Astrocyte (in vitro differentiated cells and primary cell): Measurements from ENCODE around the gene OXLD1. TPM values are rescaled to one million over a fixed set of nuclear protein-coding genes. Genes with fewer than 3 reads are reported as not detected.

Experiments
- DNase-seq: peaks from one replicate; pipeline ENCODE4 v3.0.0-alpha.2; 2010; ENCODE audit warnings: low read depth
- FAIRE-seq: peaks from 2 replicates; lab custom pipeline; 2011; peaks lifted over from hg19 to GRCh38; lab: Jason Lieb, UNC
- H2AFZ ChIP-seq: 2 replicates; pipeline ENCODE4 v1.6.0; 2012; ENCODE audit warnings: low read depth, low read length, inconsistent platforms
- H3K27ac ChIP-seq: 2 replicates; pipeline ENCODE4 v1.5.1; 2011; ENCODE audit warnings: low read depth, low read length, inconsistent platforms
- H3K27me3 ChIP-seq: 2 replicates; pipeline ENCODE4 v1.6.0; 2011; ENCODE audit warnings: low read length, inconsistent platforms; ENCODE audit not compliant: insufficient read depth
- H3K36me3 ChIP-seq: 2 replicates; pipeline ENCODE4 v1.5.1; 2011; ENCODE audit warnings: low read length, inconsistent platforms; ENCODE audit not compliant: insufficient read depth
- H3K4me1 ChIP-seq: 2 replicates; pipeline ENCODE4 v1.5.1; 2011; ENCODE audit warnings: low read length, inconsistent platforms; ENCODE audit not compliant: insufficient read depth
- H3K4me2 ChIP-seq: 2 replicates; pipeline ENCODE4 v1.6.0; 2012; ENCODE audit warnings: low read length, inconsistent platforms
- H3K4me3 ChIP-seq: 2 replicates; pipeline ENCODE4 v1.5.1; 2011; ENCODE audit warnings: low read depth, mild to moderate bottlenecking, low read length, inconsistent platforms; ENCODE audit not compliant: insufficient read depth
- H3K79me2 ChIP-seq: 2 replicates; pipeline ENCODE4 v1.6.0; 2012; ENCODE audit warnings: mild to moderate bottlenecking, low read length, inconsistent platforms; ENCODE audit not compliant: insufficient read depth
- H3K9ac ChIP-seq: 2 replicates; pipeline ENCODE4 v1.6.0; 2012; ENCODE audit warnings: mild to moderate bottlenecking, low read length, inconsistent platforms
- H3K9me3 ChIP-seq: 2 replicates; pipeline ENCODE4 v1.5.1; 2012; ENCODE audit warnings: low read depth, mild to moderate bottlenecking, low read length, inconsistent platforms; ENCODE audit not compliant: insufficient read depth
- H4K20me1 ChIP-seq: 2 replicates; pipeline ENCODE4 v1.6.0; 2012; ENCODE audit warnings: low read length, inconsistent platforms; ENCODE audit not compliant: insufficient read depth
- H3K27ac Mint-ChIP-seq: one replicate; pipeline ENCODE4 v1.8.0; 2021; ENCODE audit warnings: mild to moderate bottlenecking, mixed read lengths; ENCODE audit not compliant: unreplicated experiment
- H3K27me3 Mint-ChIP-seq: one replicate; pipeline ENCODE4 v1.8.0; 2021; ENCODE audit warnings: low read depth, mixed read lengths; ENCODE audit not compliant: unreplicated experiment
- H3K36me3 Mint-ChIP-seq: one replicate; pipeline ENCODE4 v1.8.0; 2021; ENCODE audit warnings: low read depth, mixed read lengths; ENCODE audit not compliant: unreplicated experiment
- H3K4me1 Mint-ChIP-seq: one replicate; pipeline ENCODE4 v1.8.0; 2021; ENCODE audit warnings: low read depth, mixed read lengths; ENCODE audit not compliant: unreplicated experiment
- H3K4me3 Mint-ChIP-seq: one replicate; pipeline ENCODE4 v1.8.0; 2021; ENCODE audit warnings: mild to moderate bottlenecking, moderate library complexity, mixed read lengths; ENCODE audit not compliant: unreplicated experiment
- H3K9me3 Mint-ChIP-seq: one replicate; pipeline ENCODE4 v1.8.0; 2021; ENCODE audit warnings: mild to moderate bottlenecking, mixed read lengths; ENCODE audit not compliant: unreplicated experiment
- EZH2 ChIP-seq: IDR thresholded peaks from 2 replicates; pipeline ENCODE4 v1.6.1; 2012; ENCODE audit warnings: mild to moderate bottlenecking, low read length, inconsistent platforms; ENCODE audit not compliant: insufficient read depth
- total RNA-seq: library from RNA; stranded (reverse); gene quantifications from 2 replicates; pipeline ENCODE4 v1.2.1, GENCODE V29; 2021
- TF ChIP-seq, protein P1 (sequence below): IDR thresholded peaks from 2 replicates; pipeline ENCODE4 v1.5.1; 2011; ENCODE audit warnings: low read depth, mild to moderate bottlenecking, inconsistent platforms, low read length, moderate library complexity; ENCODE audit not compliant: insufficient read depth

Gene OXLD1
- total RNA-seq, 1 donor from 2014 or later, result 22.0 TPM

DNA sequence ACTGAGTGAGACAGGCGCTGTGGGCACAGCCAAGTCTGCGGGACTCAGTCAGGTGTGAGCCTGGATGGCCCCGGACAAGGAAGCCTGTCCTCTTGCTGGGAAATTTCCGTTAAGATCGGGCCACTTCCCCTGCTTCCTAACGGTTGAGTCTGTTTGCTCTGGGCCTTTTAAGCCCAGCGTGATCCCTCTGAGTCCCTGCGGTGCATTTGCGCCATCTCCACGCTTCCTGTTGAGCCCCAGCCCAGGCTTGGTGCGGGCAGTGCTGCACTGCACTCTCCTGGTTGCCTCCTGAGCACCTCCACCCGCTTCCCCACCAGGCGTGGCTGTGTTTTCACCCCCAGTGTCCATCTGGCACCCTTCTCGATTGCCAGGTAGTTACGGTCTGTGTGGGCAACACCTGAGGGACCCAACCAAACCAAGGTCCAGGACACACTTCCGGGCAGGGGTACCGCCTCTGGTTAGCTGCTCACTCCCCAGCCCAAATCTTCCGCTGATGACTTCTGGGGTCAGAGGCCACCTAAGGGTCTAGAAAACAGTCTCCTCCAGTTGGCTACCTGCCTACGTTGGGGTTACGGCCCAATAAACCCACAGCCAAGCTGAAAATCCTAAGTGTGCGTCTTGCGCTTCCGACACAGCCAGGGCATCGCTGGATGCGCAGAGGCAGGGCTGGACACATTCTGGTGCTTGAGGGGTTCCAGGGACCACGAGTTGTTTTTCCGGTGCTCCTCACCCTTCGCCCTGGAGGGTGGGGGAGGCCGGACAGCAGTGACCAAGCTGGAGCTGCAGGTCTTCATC lies 44.3 kb upstream of the OXLD1 start:
- H3K4me1 Mint-ChIP-seq, result peaks cover 7% of the 10 kb centered on the region
- H3K27me3 ChIP-seq, result no peaks in the 10 kb centered on the region
- H3K4me3 ChIP-seq, result peak overlapping the region; percentile 5
- H3K9ac ChIP-seq, result peak overlapping the region; percentile 27
- no peak for TF ChIP-seq EZH2
- TF ChIP-seq, protein P1, sequence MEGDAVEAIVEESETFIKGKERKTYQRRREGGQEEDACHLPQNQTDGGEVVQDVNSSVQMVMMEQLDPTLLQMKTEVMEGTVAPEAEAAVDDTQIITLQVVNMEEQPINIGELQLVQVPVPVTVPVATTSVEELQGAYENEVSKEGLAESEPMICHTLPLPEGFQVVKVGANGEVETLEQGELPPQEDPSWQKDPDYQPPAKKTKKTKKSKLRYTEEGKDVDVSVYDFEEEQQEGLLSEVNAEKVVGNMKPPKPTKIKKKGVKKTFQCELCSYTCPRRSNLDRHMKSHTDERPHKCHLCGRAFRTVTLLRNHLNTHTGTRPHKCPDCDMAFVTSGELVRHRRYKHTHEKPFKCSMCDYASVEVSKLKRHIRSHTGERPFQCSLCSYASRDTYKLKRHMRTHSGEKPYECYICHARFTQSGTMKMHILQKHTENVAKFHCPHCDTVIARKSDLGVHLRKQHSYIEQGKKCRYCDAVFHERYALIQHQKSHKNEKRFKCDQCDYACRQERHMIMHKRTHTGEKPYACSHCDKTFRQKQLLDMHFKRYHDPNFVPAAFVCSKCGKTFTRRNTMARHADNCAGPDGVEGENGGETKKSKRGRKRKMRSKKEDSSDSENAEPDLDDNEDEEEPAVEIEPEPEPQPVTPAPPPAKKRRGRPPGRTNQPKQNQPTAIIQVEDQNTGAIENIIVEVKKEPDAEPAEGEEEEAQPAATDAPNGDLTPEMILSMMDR, result no peak
- H3K9me3 Mint-ChIP-seq, result no peaks in the 10 kb centered on the region
- H3K27ac Mint-ChIP-seq, result peak overlapping the region; percentile 41
- no peaks in the 10 kb centered on the region for H3K9me3 ChIP-seq
- peaks cover 34% of the 10 kb centered on the region for H3K4me1 ChIP-seq
- H3K27ac ChIP-seq, result no peak overlapping the region
- H3K4me2 ChIP-seq, result peak overlapping the region; percentile 89
- H4K20me1 ChIP-seq, result peaks cover 49% of the 10 kb centered on the region
- peaks cover 18% of the 10 kb centered on the region for H3K79me2 ChIP-seq
- DNase-seq, result no peak
- no peaks in the 10 kb centered on the region for H3K27me3 Mint-ChIP-seq
- H3K4me3 Mint-ChIP-seq, result peak overlapping the region; percentile 77
- no peak for FAIRE-seq
- H2AFZ ChIP-seq, result no peak overlapping the region
- H3K36me3 Mint-ChIP-seq, result peaks cover 8% of the 10 kb centered on the region
- peaks cover 5% of the 10 kb centered on the region for H3K36me3 ChIP-seq

DNA sequence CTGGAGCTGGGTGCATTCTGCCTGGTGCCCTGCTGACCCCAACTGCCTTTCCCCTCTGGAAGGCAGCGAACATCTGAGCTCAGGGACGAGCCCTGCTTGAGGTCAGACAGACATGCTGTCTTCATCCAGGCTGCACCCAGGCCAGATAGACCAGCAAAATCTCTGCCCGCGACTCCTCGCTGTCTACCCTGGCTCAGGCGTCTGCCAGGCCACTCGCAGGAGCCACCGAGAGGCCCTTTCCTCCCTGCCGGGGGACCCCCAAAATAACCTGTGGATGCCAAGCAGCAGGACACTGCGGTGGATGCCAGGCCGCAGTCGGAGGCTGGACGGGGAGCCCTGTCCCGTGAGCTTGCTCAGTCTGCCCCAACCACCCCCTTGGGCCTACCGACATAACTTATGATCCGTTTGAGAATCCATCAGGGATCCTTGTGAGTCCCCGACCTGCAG lies 42.4 kb upstream of the OXLD1 start:
- TF ChIP-seq, protein P1, result no peak
- no peak for TF ChIP-seq EZH2
- no peak for FAIRE-seq
- Histone ChIP-seq H2AFZ (no peak overlapping the region), H3K9me3 (no peaks in the 10 kb centered on the region), H3K27me3 (no peaks in the 10 kb centered on the region), H3K4me3 (no peak overlapping the region), H3K4me2 (no peak overlapping the region), H4K20me1 (peaks cover 56% of the 10 kb centered on the region), H3K27ac (no peak overlapping the region), H3K4me1 (peaks cover 44% of the 10 kb centered on the region), H3K9ac (no peak overlapping the region), H3K36me3 (peaks cover 5% of the 10 kb centered on the region), H3K79me2 (peaks cover 29% of the 10 kb centered on the region)
- no peaks in the 10 kb centered on the region for H3K9me3 Mint-ChIP-seq
- H3K36me3 Mint-ChIP-seq, result peaks cover 14% of the 10 kb centered on the region
- H3K4me3 Mint-ChIP-seq, result no peak overlapping the region
- peaks cover 12% of the 10 kb centered on the region for H3K4me1 Mint-ChIP-seq
- H3K27me3 Mint-ChIP-seq, result no peaks in the 10 kb centered on the region
- no peak for DNase-seq
- H3K27ac Mint-ChIP-seq, result no peak overlapping the region
